HepG2 (cell line): ENCODE measurements around the gene SOHLH2. TPM values are rescaled to one million over a fixed set of nuclear protein-coding genes. Genes with fewer than 3 reads are reported as not detected.

Source experiments
- ETV6 ChIP-seq: sonication (generic); formaldehyde crosslinking; conservative IDR thresholded peaks from 2 replicates; pipeline ENCODE4 v1.4.0; 2020; ENCODE audit warnings: missing genetic modification reagents
- EZH2 ChIP-seq: conservative IDR thresholded peaks from 2 replicates; pipeline ENCODE4 v1.6.1; 2012; ENCODE audit warnings: mild to moderate bottlenecking, low read depth, low read length, moderate library complexity
- FOXK2 ChIP-seq: fragments of 450-650 bp; IDR thresholded peaks from 2 replicates; pipeline ENCODE4 v1.6.1; 2016
- MBNL3 ChIP-seq: fragments of 250-450 bp; sonication (Bioruptor Pico); conservative IDR thresholded peaks from 2 replicates; pipeline ENCODE4 v1.8.0; 2022; ENCODE audit warnings: mild to moderate bottlenecking, inconsistent platforms
- NFATC3 ChIP-seq: sonication (generic); formaldehyde crosslinking; IDR thresholded peaks from 2 replicates; pipeline ENCODE4 v1.5.1; 2020; ENCODE audit warnings: mild to moderate bottlenecking, missing genetic modification reagents
- ZNF101 ChIP-seq: sonication (generic); formaldehyde crosslinking; IDR thresholded peaks from 2 replicates; pipeline ENCODE4 v1.4.0; 2020; ENCODE audit warnings: mild to moderate bottlenecking, low read depth, missing genetic modification reagents, borderline replicate concordance
- ZNF747 ChIP-seq: sonication (generic); formaldehyde crosslinking; IDR thresholded peaks from 2 replicates; pipeline ENCODE4 v1.8.1; 2023; ENCODE audit warnings: missing genetic modification reagents, mild to moderate bottlenecking, borderline replicate concordance
- ZSCAN12 ChIP-seq: sonication (generic); formaldehyde crosslinking; IDR thresholded peaks from 2 replicates; pipeline ENCODE4 v1.9.0; 2021; ENCODE audit warnings: mild to moderate bottlenecking, missing genetic modification reagents
- polyA plus RNA-seq, 8 experiments: library from polyadenylated mRNA; depleted of rRNA in 3 of 8; stranded (reverse) in 7 of 8; unstranded in 1 of 8; fragments of >200 nt; fragmentation: Illumina TruSeq in 4 of 8; extraction: Trizol in 4 of 8; gene quantifications; 2 replicates each; pipeline versions ENCODE4 v1.2.1 to v1.2.3, GENCODE V29; 2011 to 2016; ENCODE audit warnings: low read depth in 4 of 8, missing spikeins in 1 of 8, mixed read lengths in 1 of 8; ENCODE audit not compliant: insufficient read depth in 1 of 8
- total RNA-seq, 5 experiments: library from RNA; depleted of rRNA; stranded (reverse); fragments of >200 nt; fragmentation: Illumina TruSeq; extraction: Trizol; gene quantifications; 2 replicates each; pipeline ENCODE4 v1.2.3, GENCODE V29; 2016; ENCODE audit warnings: low read depth in 1 of 5
- TF ChIP-seq, protein P1 (sequence below): sonication (generic); formaldehyde crosslinking; IDR thresholded peaks from 2 replicates; pipeline ENCODE4 v1.4.0; 2020; ENCODE audit warnings: low read depth, missing genetic modification reagents
- TF ChIP-seq, protein P2 (sequence below): sonication (generic); formaldehyde crosslinking; conservative IDR thresholded peaks from 2 replicates; pipeline ENCODE4 v1.4.0; 2020; ENCODE audit warnings: missing genetic modification reagents
- TF ChIP-seq, protein P3 (sequence below): IDR thresholded peaks from 2 replicates; pipeline ENCODE4 v1.6.1; 2018; ENCODE audit warnings: missing genetic modification reagents
- TF ChIP-seq, protein P4 (sequence below): sonication (generic); formaldehyde crosslinking; IDR thresholded peaks from 2 replicates; pipeline ENCODE4 v1.4.0; 2020; ENCODE audit warnings: mild to moderate bottlenecking, low read depth, missing genetic modification reagents
- TF ChIP-seq, protein P5 (sequence below): sonication (generic); formaldehyde crosslinking; IDR thresholded peaks from 2 replicates; pipeline ENCODE4 v1.4.0; 2020; ENCODE audit warnings: missing genetic modification reagents

SOHLH2 gene
- total and polyA plus RNA-seq, 2 of the 13 experiments (the other 11 are each of a cell fraction or from before 2014, with no cell fraction given): not detected

DNA sequence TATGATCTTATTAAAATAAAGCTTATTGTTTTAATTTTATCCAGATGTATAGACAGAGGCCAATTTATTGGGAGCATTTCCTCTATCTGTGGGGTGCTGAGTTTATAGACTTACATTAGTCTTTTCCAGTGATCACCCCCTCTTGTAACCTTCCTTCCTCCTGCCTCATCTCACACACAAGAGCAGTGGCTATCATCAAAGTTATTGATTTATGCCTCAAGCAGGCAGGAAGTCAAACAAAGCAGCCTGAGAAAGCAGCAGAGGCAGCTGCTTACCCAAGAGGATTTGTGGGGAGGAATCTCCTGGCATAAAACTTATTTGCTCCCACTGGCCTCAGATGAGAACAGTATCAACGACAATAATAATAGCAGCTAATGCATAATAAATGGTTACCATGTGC lies 56.9 kb downstream of the SOHLH2 start (continued):
- TF ChIP-seq, protein P1, sequence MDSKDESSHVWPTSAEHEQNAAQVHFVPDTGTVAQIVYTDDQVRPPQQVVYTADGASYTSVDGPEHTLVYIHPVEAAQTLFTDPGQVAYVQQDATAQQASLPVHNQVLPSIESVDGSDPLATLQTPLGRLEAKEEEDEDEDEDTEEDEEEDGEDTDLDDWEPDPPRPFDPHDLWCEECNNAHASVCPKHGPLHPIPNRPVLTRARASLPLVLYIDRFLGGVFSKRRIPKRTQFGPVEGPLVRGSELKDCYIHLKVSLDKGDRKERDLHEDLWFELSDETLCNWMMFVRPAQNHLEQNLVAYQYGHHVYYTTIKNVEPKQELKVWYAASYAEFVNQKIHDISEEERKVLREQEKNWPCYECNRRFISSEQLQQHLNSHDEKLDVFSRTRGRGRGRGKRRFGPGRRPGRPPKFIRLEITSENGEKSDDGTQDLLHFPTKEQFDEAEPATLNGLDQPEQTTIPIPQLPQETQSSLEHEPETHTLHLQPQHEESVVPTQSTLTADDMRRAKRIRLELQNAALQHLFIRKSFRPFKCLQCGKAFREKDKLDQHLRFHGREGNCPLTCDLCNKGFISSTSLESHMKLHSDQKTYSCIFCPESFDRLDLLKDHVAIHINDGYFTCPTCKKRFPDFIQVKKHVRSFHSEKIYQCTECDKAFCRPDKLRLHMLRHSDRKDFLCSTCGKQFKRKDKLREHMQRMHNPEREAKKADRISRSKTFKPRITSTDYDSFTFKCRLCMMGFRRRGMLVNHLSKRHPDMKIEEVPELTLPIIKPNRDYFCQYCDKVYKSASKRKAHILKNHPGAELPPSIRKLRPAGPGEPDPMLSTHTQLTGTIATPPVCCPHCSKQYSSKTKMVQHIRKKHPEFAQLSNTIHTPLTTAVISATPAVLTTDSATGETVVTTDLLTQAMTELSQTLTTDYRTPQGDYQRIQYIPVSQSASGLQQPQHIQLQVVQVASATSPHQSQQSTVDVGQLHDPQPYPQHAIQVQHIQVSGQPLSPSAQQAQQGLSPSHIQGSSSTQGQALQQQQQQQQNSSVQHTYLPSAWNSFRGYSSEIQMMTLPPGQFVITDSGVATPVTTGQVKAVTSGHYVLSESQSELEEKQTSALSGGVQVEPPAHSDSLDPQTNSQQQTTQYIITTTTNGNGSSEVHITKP (CRISPR knock-in tag): no peak
- TF ChIP-seq MBNL3 (CRISPR knock-in tag) (no peak), ZSCAN12 (CRISPR knock-in tag) (no peak), EZH2 (no peak), FOXK2 (no peak), NFATC3 (no peak), ETV6 (CRISPR knock-in tag) (no peak), ZNF747 (no peak), ZNF101 (CRISPR knock-in tag) (no peak)
- TF ChIP-seq, protein P2, sequence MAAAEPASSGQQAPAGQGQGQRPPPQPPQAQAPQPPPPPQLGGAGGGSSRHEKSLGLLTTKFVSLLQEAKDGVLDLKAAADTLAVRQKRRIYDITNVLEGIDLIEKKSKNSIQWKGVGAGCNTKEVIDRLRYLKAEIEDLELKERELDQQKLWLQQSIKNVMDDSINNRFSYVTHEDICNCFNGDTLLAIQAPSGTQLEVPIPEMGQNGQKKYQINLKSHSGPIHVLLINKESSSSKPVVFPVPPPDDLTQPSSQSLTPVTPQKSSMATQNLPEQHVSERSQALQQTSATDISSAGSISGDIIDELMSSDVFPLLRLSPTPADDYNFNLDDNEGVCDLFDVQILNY (CRISPR knock-in tag): no peak
- TF ChIP-seq, protein P3, sequence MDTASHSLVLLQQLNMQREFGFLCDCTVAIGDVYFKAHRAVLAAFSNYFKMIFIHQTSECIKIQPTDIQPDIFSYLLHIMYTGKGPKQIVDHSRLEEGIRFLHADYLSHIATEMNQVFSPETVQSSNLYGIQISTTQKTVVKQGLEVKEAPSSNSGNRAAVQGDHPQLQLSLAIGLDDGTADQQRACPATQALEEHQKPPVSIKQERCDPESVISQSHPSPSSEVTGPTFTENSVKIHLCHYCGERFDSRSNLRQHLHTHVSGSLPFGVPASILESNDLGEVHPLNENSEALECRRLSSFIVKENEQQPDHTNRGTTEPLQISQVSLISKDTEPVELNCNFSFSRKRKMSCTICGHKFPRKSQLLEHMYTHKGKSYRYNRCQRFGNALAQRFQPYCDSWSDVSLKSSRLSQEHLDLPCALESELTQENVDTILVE (CRISPR knock-in tag): no peak
- TF ChIP-seq, protein P4, sequence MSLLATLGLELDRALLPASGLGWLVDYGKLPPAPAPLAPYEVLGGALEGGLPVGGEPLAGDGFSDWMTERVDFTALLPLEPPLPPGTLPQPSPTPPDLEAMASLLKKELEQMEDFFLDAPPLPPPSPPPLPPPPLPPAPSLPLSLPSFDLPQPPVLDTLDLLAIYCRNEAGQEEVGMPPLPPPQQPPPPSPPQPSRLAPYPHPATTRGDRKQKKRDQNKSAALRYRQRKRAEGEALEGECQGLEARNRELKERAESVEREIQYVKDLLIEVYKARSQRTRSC (CRISPR knock-in tag): no peak
- TF ChIP-seq, protein P5, sequence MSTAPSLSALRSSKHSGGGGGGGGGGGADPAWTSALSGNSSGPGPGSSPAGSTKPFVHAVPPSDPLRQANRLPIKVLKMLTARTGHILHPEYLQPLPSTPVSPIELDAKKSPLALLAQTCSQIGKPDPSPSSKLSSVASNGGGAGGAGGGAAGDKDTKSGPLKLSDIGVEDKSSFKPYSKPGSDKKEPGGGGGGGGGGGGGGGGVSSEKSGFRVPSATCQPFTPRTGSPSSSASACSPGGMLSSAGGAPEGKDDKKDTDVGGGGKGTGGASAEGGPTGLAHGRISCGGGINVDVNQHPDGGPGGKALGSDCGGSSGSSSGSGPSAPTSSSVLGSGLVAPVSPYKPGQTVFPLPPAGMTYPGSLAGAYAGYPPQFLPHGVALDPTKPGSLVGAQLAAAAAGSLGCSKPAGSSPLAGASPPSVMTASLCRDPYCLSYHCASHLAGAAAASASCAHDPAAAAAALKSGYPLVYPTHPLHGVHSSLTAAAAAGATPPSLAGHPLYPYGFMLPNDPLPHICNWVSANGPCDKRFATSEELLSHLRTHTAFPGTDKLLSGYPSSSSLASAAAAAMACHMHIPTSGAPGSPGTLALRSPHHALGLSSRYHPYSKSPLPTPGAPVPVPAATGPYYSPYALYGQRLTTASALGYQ (CRISPR knock-in tag): no peak
- TF ChIP-seq, all 625 proteins: peak for 0
